Activated T-helper 1 cell treated with Interleukin-2 at 50 U/mL for 16 hours (primary cell): ENCODE measurements around the gene MORN2.
"Not testable (repeated sequence)": the region's sequence is repeated elsewhere in the genome, so short reads cannot be mapped to it uniquely, and the experiment has no call there.

Experiments
- DNase-seq: peaks from one replicate; pipeline ENCODE4 v3.0.0-alpha.2; 2020; ENCODE audit warnings: low read depth

MORN2 gene

DNA sequence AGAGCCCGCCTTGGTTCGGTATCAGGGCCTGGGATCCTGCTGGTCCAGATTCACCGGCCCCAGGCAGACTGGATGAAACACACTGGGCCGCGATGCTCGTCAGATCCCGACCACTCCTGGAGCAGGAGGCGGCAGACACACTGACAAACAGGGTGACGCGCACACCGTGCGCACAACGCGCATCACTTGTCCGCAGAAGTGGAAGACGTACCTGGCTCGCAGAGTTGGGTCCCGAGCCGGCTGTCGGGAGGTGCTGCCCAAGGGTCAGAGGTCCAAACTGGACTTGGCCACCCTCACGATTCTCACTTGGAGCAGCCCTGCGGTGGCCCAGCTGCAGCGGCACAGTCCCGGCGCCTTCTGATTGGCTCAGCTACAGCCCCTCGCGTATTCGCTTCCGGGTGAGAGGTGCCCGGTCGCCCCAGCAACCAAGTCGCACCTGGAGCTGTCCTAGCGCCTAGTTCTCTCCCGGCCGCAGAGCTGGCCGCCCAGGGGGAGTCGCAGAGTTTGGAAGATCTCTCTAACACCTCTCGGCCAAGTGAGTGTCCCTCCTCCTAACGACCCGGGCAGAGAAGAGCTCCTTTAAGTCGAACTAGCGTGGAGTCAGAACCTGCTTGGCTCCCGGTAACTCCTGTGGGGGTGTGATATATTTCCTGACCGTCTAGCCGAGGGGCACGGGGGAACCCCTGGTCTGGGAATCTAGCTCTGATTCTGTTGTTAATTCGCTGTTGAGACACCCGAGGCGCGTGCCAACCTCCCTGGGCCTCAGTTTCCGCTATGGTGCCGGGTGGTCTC lies at the start of gene MORN2, which contains the start of gene DHX57:
Gene MORN2, plus strand, starts transcription at position 401 of the 792 bp plus-strand sequence.
Gene DHX57, minus strand, starts transcription at position 359 of the 792 bp plus-strand sequence. CDS start 7,529 bp downstream, outside the sequence.
- peak; percentile 62 for DNase-seq

DNA sequence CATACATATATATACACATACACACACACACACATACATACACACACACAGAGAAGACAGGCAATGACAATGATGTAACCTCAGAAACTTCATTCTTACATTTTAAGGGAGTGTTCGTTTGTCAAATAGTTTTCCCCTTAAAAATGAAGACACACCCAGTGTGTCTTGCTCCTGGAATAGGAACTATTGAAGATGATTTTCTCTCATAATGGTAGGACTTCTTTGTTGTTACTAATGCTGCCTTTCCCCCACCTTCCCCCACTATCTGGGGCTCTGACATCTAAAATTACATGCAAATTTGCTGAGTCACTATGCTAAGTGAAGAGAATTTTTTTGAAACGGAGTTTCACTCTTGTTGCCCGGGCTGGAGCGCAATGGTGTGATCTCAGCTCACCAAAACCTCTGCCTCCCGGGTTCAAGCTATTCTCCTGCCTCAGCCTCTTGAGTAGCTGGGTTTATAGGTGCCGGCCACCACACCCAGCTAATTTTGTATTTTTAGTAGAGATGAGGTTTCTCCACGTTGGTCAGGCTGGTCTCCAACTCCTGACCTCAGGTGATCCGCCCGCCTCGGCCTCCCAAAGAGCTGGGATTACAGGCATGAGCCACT lies 48.1 kb upstream of the MORN2 start:
- not testable (repeated sequence) for DNase-seq

DNA sequence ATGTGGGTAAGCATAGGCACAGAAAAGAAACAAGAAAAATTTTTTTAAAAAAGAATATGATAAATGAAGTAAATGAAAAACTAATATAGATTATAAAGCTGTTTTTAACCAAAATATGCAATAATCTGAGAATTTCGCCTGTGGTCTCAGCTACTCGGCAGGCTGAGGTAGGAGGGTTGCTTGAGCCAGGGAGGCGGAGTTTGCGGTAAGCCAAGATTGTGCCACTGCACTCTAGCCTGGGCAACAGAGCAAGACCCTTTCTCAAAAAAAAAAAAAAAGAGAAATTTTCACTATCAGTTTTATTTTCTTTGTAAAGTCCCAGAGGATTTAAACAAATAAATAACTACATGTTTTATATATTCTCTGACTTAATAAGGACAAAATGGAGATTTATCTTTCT lies 47.3 kb upstream of the MORN2 start:
- no peak for DNase-seq

DNA sequence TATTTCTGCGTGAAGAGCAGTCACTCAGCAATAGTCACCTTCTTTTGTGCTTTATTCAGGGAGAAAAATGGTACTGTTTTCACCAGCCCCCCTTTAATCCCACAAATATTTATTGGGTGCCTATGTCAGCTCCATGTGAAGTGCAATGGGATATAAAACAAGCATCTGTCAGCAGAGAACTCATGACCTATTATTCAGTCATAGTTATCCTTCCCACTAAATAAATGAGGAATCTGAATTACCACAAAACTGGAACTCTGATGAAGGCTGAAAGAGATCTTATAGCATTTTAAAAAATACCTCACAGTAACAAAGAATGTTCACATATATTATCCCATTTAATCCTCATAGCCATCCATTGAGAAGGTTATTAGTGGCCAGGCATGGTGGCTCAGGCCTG lies 45.8 kb upstream of the MORN2 start:
- DNase-seq: no peak

DNA sequence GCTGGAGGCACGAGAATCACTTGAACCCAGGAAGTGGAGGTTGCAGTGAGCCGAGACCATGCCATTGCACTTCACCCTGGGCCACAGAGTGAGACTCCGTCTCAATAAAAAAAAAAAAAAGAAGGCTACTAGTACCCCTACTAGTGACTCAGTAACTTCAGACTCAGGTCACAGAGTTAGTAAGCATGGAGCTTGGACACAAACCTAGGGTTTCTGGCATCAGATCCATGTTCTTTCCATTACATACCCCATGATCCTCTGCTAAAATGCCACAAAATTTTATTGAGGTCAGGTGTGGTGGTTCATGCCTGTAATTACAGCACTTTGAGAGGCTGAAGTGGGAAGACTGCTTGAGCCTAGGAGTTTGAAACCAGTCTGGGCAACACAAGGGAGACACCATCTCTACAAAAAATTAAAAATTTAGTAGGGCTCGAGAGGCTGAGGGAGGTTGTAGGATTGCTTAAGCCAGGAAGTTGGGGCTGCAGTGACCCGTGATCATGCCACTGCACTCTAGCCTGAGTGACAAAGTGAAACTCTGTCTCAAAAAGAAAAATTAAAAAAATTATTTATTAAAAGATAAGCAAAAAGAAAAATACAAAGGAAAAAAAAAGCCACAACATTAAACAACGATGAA lies 45.1 kb upstream of the MORN2 start:
- DNase-seq: no peak

DNA sequence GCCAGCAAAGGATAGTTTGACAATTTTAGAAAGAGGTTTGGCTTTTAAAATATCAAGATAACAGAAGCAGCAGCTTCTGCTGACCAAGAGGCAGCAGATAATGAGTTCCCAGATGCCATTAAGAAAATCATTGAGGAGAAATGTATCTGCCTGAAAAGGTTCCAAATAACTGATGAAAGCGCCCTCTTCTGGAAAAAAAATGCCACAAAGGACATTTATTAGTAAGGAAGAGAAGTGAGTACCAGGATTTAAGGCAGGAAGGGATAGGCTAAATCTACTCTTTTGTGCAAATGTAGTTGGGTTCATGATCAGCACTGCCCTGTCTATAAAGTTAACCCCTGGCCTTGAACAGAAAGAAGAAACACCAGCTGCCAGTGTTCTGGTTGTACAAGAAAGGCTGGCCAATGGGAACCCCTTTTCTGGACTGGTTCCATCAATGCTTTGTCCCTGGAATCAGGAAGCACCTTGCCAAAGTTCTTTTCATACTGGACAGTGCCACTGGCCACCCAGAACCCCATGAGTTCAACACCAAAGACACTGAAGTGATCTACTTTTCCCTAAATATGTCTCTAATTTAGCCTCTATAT lies 40.7 kb upstream of the MORN2 start:
- no peak for DNase-seq

DNA sequence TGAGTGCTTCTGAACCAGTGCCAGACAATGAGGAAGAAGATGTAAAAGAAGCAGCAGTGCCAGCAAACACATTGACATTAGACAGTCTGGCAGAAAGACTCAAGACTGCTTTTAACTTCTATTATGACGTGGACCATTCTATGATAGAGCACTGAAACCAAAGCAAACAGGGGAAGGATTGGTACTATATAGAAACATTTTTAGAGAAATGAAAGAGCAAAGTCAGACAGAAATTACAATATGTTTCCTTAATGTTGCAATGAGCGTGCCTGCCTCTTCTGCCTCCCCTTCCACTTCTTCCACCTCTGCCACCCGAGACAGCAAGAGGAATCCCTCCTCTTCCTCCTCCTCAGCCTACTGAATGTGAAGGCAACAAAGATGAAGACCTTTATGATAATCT lies 39.8 kb upstream of the MORN2 start:
- no peak for DNase-seq

DNA sequence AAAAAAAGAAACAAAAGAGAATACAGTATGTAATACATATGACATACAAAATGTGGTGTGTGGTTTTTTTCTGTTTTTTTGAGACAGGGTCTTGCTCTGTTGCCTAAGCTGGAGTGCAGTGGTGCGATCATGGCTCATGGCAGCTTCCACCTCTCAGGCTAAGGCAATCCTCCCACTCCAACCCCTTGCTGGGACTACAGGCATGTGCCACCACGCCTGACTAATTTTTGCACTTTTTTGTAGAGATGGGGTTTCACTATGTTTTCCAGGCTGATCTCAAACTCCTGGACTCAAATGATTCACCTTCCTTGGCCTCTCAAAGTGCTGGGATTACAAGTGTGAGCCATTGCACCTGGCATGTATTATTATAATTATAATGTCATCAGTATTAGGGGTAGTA lies 39.0 kb upstream of the MORN2 start:
- no peak for DNase-seq

DNA sequence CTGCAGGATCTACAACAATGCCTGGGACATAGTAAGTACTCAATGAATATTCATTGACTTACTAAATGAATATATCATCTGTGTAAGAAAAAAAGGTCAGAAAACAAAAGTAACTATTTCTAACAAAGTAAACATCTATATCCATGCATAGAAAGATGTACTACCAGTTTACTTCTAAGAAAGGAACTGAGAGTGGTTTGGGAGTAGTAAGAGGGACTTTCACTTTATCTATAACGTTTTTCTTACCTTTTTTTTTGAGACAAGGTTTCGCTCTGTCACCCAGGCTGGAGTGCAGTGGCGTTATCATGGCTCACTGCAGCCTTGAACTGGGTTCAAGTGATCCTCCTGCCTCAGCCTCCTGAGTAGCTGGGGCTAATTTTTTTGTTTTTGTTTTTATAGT lies 25.7 kb upstream of the MORN2 start:
- no peak for DNase-seq

DNA sequence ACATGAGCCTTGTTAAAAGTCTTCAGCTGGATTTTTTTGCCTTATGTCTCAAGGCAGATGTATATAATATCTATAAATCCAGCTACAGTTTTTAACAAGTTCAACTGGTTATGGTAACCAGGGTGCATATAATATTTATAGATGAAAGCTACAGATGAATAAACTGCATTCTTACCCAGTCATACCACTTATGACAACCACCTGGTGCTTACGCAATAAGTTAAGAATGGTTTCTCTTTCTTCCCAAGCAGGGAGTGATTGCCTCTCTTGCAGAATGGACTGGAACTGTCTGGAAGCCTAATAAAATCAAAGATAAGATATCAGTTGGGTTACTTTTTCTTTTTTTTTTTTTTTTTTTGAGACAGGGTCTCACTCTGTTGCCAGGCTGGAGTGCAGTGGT lies 19.6 kb upstream of the MORN2 start:
- DNase-seq: no peak

DNA sequence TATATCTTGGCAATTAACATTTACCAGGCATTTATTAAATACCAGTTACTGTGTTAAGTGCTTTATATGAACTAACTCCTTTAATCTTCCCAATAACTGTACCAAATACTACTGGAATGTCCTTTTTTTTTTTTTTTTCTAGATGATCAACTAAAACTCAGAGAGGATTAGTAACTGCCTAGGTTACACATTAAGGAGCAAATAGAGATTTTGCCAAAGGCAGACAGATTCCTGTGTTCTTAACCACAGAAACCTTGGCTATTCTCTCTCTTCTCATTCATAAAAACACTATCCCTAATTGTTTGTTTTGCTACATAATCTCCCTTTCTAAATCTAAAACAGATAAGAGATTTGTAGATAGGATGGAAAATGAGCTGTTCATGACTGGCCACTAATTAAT lies 13.3 kb upstream of the MORN2 start:
- no peak for DNase-seq

DNA sequence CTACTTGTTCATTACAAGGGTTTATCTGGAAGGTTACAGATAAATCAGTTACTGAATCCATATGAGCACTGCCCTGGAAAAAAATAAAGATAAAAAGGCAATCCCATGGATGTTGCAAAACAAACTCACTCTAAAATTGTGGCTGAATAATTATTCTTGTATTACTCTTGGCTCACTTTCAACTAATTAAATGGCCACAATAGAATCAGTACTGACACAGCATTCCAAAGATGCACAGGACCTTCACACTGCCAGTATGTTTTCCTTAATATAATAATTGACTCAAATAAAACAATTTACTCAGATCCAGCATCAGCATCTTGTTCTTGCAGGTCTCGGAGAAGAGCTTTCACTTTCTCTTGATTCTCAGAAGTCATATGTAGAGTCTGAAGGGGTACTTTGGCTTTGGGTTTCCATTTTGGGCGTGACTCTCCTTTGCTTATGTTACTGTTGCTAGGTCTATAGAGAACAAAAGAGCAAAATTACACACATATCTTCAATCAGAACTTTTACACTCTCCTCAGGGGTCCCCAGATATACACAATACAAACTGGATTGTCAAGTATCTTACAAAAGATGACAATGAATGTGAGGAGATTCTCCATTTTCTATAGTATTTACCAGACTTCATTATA lies 12.6 kb upstream of the MORN2 start:
- no peak for DNase-seq

DNA sequence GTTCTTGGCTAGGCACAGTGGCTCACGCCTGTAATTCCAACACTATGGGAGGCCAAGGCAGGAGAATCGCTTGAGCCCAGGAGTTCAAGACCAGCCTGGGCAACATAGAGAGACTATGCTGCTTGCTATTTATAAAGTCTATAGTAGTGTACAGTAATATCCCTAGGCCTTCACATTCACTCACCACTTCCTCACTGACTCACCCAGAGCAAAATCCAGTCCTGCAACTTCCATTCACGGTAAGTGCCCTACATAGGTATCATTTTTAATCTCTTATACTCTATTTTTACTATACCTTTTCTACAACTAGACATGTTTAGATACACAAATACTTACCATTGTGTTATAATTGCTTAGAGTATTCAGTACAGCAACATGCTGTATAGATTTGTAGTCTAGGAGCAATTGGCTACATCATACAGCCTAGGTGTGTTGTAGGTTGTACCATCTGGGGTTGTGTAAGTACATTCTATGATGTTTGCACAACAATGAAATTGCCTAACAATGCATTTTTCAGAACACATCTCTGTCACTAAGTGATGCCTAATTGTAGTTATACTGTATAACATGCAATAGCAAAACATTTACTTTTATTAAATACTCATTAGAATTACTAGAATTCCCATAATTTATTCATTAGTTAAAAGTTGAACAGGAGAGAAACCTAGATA lies 8.9 kb upstream of the MORN2 start:
- no peak for DNase-seq

DNA sequence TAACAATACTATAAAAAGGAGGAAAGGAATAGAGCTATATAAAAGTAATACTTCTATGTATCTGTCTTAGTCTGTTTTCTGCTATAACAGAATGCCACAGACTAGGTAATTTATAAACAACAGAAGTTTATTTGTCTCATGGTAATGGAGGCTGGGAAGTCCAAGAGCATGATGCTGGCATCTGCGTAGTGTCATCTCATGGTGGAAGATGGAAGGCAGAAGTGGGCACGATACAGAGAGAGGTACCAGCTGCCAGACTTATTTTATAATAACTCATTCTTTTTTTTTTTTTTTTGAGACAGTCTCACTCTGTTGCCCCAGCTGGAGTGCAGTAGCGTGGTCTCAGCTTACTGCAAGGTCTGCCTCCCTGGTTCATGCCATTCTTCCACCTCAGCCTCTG lies 4.3 kb upstream of the MORN2 start:
- DNase-seq: no peak

DNA sequence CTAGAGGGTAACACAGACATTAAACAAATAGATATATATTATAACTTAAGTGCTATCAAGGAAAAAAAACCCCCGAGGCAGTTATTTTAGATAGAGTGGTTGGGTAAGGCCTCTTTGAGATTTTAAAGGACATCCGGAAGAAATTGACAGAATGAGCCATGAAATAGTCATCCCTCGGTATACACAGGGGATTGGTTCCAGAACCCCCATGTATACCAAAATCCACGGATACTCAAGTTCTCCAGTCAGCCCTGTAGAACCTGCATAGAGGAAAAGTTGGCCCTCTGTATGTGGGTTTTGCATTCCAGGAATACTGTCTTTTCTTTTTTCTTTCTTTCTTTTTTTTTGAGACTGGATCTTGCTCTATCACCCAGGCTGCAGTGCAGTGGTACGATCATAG lies 2.0 kb upstream of the MORN2 start:
- no peak for DNase-seq

DNA sequence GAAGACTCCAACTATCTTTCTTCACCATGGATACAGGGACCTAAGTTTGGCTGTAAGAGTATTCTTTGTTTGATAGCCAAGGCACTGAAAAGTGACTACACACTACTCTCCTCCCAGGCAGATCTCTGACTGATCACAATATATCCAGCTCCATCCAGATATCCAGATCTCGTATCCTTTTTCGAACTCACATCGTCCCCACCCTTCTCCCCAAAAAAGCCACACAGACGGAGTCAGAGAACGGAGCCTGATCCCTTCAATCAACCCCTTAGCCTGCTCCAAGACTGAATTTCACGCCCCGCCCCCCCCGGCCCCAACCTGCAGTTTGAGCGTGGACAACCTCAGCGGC lies 575 bp upstream of the MORN2 start:
- no peak for DNase-seq

DNA sequence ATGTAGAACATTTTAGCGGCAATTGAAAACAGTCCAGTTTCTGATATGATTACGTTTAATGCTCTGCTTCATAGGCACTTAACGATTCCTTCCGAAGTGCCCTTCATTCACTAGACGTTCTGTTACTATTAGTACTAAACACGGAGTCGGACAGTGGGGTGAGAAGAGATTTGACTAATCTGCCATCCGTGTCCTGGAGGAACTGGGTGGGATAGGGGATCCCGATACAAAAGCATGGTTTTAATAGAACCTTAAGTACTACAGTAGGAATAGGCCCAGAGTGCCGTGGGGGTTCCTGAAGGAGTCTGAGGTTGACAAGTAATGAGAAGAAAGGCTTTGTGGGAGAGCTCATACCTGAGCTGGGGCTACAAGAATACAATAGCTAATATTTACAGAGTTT lies 631 bp downstream of the MORN2 start:
- DNase-seq: no peak

DNA sequence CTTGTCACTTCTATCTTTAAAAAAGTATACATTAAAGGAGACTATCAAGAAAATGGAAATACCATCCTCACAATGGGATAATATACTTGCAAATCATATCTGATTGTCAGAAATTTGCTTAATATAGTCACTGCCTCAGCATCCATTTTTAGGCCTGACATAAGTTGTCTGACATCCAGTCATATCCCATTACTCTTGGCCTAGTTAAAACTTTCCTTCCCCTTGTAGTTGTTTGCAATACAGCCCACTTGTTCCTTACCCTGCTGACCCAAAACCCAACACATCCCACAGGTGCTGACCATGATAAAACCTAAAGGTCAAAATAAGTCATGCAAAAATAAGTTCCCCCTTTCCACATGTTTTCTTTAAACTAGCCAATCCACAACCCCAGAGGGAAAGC lies 10.3 kb downstream of the MORN2 start:
- no peak for DNase-seq

DNA sequence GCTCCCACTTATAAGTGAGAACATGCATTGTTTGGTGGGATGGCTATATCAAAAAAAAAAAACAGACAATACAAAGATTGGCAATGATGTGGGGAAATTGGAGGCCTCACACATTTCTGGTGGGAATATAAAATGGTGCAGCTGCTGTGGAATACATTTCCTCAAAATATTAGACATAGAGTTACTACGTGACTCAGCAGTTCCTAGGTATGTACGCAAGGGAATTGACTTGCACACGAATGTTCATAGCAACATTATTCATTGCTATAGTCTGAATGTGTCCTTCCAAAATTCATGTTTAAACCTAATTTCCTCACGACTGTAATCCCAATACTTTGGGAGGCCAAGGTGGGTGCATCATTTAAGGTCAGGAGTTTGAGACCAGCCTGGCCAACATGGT lies 11.6 kb downstream of the MORN2 start:
- no peak for DNase-seq

DNA sequence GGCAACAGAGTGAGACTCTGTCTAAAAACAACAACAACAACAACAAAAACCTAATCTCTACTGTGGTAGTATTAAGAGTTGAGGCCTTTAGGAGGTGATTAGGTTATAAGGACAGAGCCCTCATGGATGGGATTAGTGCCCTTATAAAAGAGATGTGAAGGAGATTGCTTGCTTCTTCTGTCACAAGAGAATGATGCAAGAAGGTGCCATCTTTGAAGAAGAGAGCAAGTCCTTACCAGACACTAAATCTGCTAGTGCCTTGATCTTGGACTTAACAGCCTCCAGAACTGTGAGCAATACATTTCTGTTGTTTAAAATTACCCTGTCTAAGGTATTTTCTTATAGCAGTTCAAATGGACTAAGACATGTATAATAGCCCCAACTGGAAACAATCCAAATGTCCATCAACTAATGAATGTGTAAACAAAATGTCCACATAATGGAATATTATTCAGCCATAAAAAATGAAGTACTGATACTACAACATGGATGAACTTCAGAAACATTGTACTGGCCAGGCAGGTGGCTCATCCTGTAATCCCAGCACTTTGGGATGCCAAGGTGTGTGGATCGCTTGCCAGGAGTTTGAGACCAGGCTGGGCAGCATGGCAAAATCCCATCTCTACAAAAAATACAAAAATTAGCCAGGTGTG lies 12.3 kb downstream of the MORN2 start:
- no peak for DNase-seq

DNA sequence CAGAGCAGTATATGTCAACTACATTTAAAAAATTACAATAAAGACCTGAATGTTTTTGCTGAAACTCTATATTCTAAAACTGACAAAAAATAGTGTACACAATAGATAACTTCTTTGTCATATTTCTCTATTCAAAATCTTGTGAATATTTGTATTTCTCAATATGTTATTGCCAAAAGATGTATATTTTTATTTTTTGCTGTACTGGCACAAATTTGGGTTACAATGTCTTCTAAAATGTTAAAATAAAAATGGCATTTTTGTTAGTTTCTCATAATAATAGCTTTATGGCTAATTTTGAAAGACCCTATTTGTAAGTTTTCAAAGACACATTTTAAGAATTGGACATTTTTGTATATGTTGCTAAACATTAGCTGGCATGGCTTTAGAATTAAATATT lies 13.3 kb downstream of the MORN2 start:
- DNase-seq: no peak

DNA sequence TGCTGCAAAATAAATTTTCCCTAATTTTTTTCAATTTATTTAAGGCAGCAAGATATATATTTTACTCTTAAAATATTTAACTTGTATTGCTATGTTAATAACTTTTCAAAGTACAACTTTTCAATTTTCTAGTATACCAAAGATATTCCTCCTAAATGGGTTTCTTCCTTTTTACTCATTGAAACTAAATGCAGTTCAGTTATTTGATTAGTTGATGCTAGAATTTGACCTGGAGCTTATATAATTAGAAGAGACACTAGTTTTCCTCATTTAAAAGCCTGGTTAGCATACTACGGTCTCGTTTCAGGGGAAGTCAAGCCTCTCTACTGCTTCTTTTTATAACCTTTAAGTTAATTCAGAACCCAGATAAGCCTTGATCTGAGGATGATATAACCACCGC lies 13.8 kb downstream of the MORN2 start, which contains the start of gene ARHGEF33:
Gene ARHGEF33, plus strand, starts transcription at position 301 of the 400 bp plus-strand sequence. CDS start 29,573 bp downstream, outside the sequence.
- DNase-seq: no peak
